Peyer's patch (tissue), 4 donors: ENCODE data around the gene HDHD5. TPM values are rescaled to one million over a fixed set of nuclear protein-coding genes. Genes with fewer than 3 reads are reported as not detected.
A peak's percentile ranks its signal among the peaks of the same experiment; 100 is the strongest.

Source experiments
- DNase-seq, 3 donors: peaks; one replicate each; pipeline ENCODE4 v3.0.0-alpha.2; 2017 to 2019
- H3K27ac ChIP-seq, 4 donors: fragments of 200-600 bp; sonication (generic); one replicate each; pipeline ENCODE4 v1.5.1; 2016 to 2019
- H3K27me3 ChIP-seq, 2 donors: fragments of 200-600 bp; sonication (generic); one replicate each; pipeline ENCODE4 v1.5.1; 2019
- H3K36me3 ChIP-seq, 3 donors: fragments of 200-600 bp; sonication (generic); one replicate each; pipeline ENCODE4 v1.5.1; 2016 to 2019
- H3K4me1 ChIP-seq, 4 donors: fragments of 200-600 bp; sonication (generic); one replicate each; pipeline ENCODE4 v1.5.1; 2016 to 2019
- H3K4me3 ChIP-seq, 4 donors: fragments of 200-600 bp; sonication (generic); 1 replicate in 3 of 4; 2 replicates in 1 of 4; pipeline ENCODE4 v1.5.1; 2016 to 2019; ENCODE audit warnings: mild to moderate bottlenecking in 1 of 4
- H3K9me3 ChIP-seq, 4 donors: fragments of 200-600 bp; sonication (generic); one replicate each; pipeline ENCODE4 v1.5.1; 2016 to 2019; ENCODE audit warnings: mild to moderate bottlenecking in 1 of 4
- CTCF ChIP-seq, 6 experiments: fragments of 450-650 bp in 4 of 6; fragments of 200-600 bp in 2 of 6; sonication (generic) in 1 of 6; IDR thresholded peaks; one replicate each; pipeline ENCODE4 v1.5.1; 2017 to 2019; ENCODE audit warnings: antibody characterized with exemption in 6 of 6, mild to moderate bottlenecking in 3 of 6, moderate library complexity in 1 of 6
- POLR2A ChIP-seq, 2 donors: fragments of 450-650 bp; IDR thresholded peaks; one replicate each; pipeline ENCODE4 v1.5.1; 2017; ENCODE audit warnings: antibody characterized with exemption in 2 of 2, mild to moderate bottlenecking in 2 of 2, moderate library complexity in 2 of 2
- total RNA-seq, 4 donors: library from RNA; depleted of rRNA; stranded (reverse); fragments of >200 nt; gene quantifications; one replicate each; pipeline ENCODE4 v1.1.0, GENCODE V29; 2016

HDHD5 gene
- total RNA-seq, 4 donors from 2014 or later: 15.7 to 42.0 (median 31.0) TPM

GRCh38 chr22:17162731-17163130 is 3.7 kb upstream of the HDHD5 start:
- DNase-seq: no peak
- Histone ChIP-seq H3K36me3 (no peaks in the 10 kb centered on the region), H3K9me3 (no peaks in the 10 kb centered on the region), H3K27me3 (no peaks in the 10 kb centered on the region), H3K4me3 (no peak overlapping the region), H3K4me1 (peaks cover 0 to 13% (median 0%) of the 10 kb centered on the region in 4 donors), H3K27ac (no peak overlapping the region)
- TF ChIP-seq POLR2A (IDR thresholded peaks at IDR 0.05) (no peak), CTCF (IDR thresholded peaks at IDR 0.05) (no peak)

- Histone ChIP-seq H3K36me3 (no peaks in the 10 kb centered on the region), H3K4me1 (peaks cover 0 to 21% (median 0%) of the 10 kb centered on the region in 4 donors), H3K27me3 (no peaks in the 10 kb centered on the region), H3K27ac (no peak overlapping the region), H3K4me3 (no peak overlapping the region), H3K9me3 (no peaks in the 10 kb centered on the region)
- TF ChIP-seq CTCF (IDR thresholded peaks at IDR 0.05): no peak
- TF ChIP-seq POLR2A (IDR thresholded peaks at IDR 0.05): no peak
- no peak for DNase-seq
These were observed 2.9 kb upstream of the HDHD5 start for GRCh38 chr22:17161991-17162390.

- no peaks in the 10 kb centered on the region for H3K9me3 ChIP-seq
- no peak for TF ChIP-seq CTCF (IDR thresholded peaks at IDR 0.05)
- peak; percentile 0 to 37 for TF ChIP-seq POLR2A (IDR thresholded peaks at IDR 0.05)
These were observed 451 bp upstream of the HDHD5 start for GRCh38 chr22:17159504-17159951.

GRCh38 chr22:17158176-17158567 is 905 bp downstream of the HDHD5 start:
- Histone ChIP-seq H3K9me3 (no peaks in the 10 kb centered on the region), H3K4me1 (peaks cover 0 to 25% (median 0%) of the 10 kb centered on the region in 4 donors), H3K36me3 (no peaks in the 10 kb centered on the region), H3K4me3 (peak overlapping the region; percentile 73 to 93 (median 81)), H3K27me3 (no peaks in the 10 kb centered on the region), H3K27ac (peak overlapping the region; percentile 84 to 95 (median 86))
- TF ChIP-seq CTCF (IDR thresholded peaks at IDR 0.05): no peak
- no peak for TF ChIP-seq POLR2A (IDR thresholded peaks at IDR 0.05)
- no peak for DNase-seq

More at GRCh38 chr22:17159504-17159951, 451 bp upstream of the HDHD5 start:
- peak overlapping the region; percentile 73 to 93 (median 81) for H3K4me3 ChIP-seq
- H3K27ac ChIP-seq: peak overlapping the region; percentile 84 to 95 (median 86)
- DNase-seq: peak; percentile 50 to 85 (median 82)
- peaks cover 0 to 21% (median 0%) of the 10 kb centered on the region in 4 donors for H3K4me1 ChIP-seq
- H3K36me3 ChIP-seq: no peaks in the 10 kb centered on the region
- H3K27me3 ChIP-seq: no peaks in the 10 kb centered on the region

GRCh38 chr22:17157714-17158113 is 1.4 kb downstream of the HDHD5 start:
- Histone ChIP-seq H3K27ac (peak overlapping the region in 2 of 4 donors; percentile 84 to 95), H3K4me3 (peak overlapping the region in 2 of 4 donors; percentile 85 to 93), H3K36me3 (no peaks in the 10 kb centered on the region), H3K27me3 (no peaks in the 10 kb centered on the region), H3K9me3 (no peaks in the 10 kb centered on the region), H3K4me1 (peaks cover 0 to 30% (median 0%) of the 10 kb centered on the region in 4 donors)
- DNase-seq: no peak
- no peak for TF ChIP-seq CTCF (IDR thresholded peaks at IDR 0.05)
- no peak for TF ChIP-seq POLR2A (IDR thresholded peaks at IDR 0.05)

GRCh38 chr22:17155941-17156340 is 3.1 kb downstream of the HDHD5 start:
- Histone ChIP-seq H3K36me3 (no peaks in the 10 kb centered on the region), H3K27ac (no peak overlapping the region), H3K4me1 (peaks cover 0 to 30% (median 0%) of the 10 kb centered on the region in 4 donors), H3K4me3 (no peak overlapping the region), H3K27me3 (no peaks in the 10 kb centered on the region), H3K9me3 (no peaks in the 10 kb centered on the region)
- no peak for DNase-seq
- TF ChIP-seq POLR2A (IDR thresholded peaks at IDR 0.05) (no peak), CTCF (IDR thresholded peaks at IDR 0.05) (no peak)
